Neural progenitor cell (in vitro differentiated cells): Measurements from ENCODE around the gene PTPRJ. TPM values are rescaled to one million over a fixed set of nuclear protein-coding genes. Genes with fewer than 3 reads are reported as not detected.

ENCODE experiments used
- DNase-seq: peaks from one replicate; pipeline ENCODE4 v3.0.0-alpha.2; 2016; ENCODE audit warnings: low spot score
- H2AFZ ChIP-seq: fragments of 200-600 bp; sonication (generic); replicated peaks from 2 replicates; pipeline ENCODE4 v1.6.1; 2016; ENCODE audit warnings: antibody characterized with exemption
- H3F3A ChIP-seq: fragments of 200-600 bp; sonication (generic); 2 replicates; pipeline ENCODE4 v1.6.1; 2016; ENCODE audit warnings: antibody characterized with exemption, low read depth
- H3K27ac ChIP-seq: fragments of 200-600 bp; sonication (generic); 2 replicates; pipeline ENCODE4 v1.5.1; 2016; ENCODE audit warnings: mild to moderate bottlenecking
- H3K27me3 ChIP-seq: fragments of 200-600 bp; sonication (generic); 2 replicates; pipeline ENCODE4 v1.6.1; 2016; ENCODE audit warnings: mild to moderate bottlenecking, moderate library complexity
- H3K36me3 ChIP-seq: fragments of 200-600 bp; sonication (generic); 2 replicates; pipeline ENCODE4 v1.5.1; 2016
- H3K4me1 ChIP-seq: fragments of 200-600 bp; sonication (generic); 2 replicates; pipeline ENCODE4 v1.6.1; 2016; ENCODE audit warnings: mixed run types
- H3K4me2 ChIP-seq: fragments of 200-600 bp; sonication (generic); 2 replicates; pipeline ENCODE4 v1.6.1; 2016
- H3K4me3 ChIP-seq: fragments of 200-600 bp; sonication (generic); 2 replicates; pipeline ENCODE4 v1.5.1; 2016
- H3K79me2 ChIP-seq: fragments of 200-600 bp; sonication (generic); 2 replicates; pipeline ENCODE4 v1.6.1; 2016; ENCODE audit warnings: low read depth
- H3K9ac ChIP-seq: fragments of 200-600 bp; sonication (generic); 2 replicates; pipeline ENCODE4 v1.6.1; 2016
- H3K9me3 ChIP-seq: fragments of 200-600 bp; sonication (generic); 2 replicates; pipeline ENCODE4 v1.5.1; 2016; ENCODE audit warnings: low read depth
- H4K20me1 ChIP-seq: fragments of 200-600 bp; sonication (generic); 2 replicates; pipeline ENCODE4 v1.6.1; 2016; ENCODE audit warnings: low read depth
- H3K27ac Mint-ChIP-seq: 3 replicates; pipeline ENCODE4 v1.8.0; 2021; ENCODE audit warnings: mixed read lengths
- H3K27me3 Mint-ChIP-seq: 2 replicates; pipeline ENCODE4 v1.8.0; 2022; ENCODE audit warnings: low read depth, mild to moderate bottlenecking, inconsistent platforms, moderate library complexity, mixed read lengths; ENCODE audit not compliant: insufficient read depth
- H3K36me3 Mint-ChIP-seq: 3 replicates; pipeline ENCODE4 v1.8.0; 2021; ENCODE audit warnings: mixed read lengths
- H3K4me1 Mint-ChIP-seq: 3 replicates; pipeline ENCODE4 v1.8.0; 2021; ENCODE audit warnings: mixed read lengths
- H3K4me3 Mint-ChIP-seq: 3 replicates; pipeline ENCODE4 v1.8.0; 2021; ENCODE audit warnings: mild to moderate bottlenecking, moderate library complexity, mixed read lengths
- H3K9me3 Mint-ChIP-seq: 3 replicates; pipeline ENCODE4 v1.8.0; 2020; ENCODE audit warnings: mixed read lengths
- CTCF ChIP-seq: fragments of 200-600 bp; sonication (generic); IDR thresholded peaks from 2 replicates; pipeline ENCODE4 v1.5.1; 2017; ENCODE audit warnings: antibody characterized with exemption, mild to moderate bottlenecking
- EZH2 ChIP-seq: fragments of 200-600 bp; sonication (generic); IDR thresholded peaks from 2 replicates; pipeline ENCODE4 v1.6.1; 2017; ENCODE audit warnings: antibody characterized with exemption, mild to moderate bottlenecking, moderate library complexity
- EZH2phosphoT487 ChIP-seq: fragments of 200-600 bp; sonication (generic); IDR thresholded peaks from 2 replicates; pipeline ENCODE4 v1.6.1; 2017; ENCODE audit warnings: antibody characterized with exemption
- total RNA-seq: library from RNA; depleted of rRNA; stranded (reverse); fragments of >200 nt; gene quantifications from 2 replicates; pipeline ENCODE4 v1.2.3, GENCODE V29; 2015; ENCODE audit warnings: low replicate concordance

The PTPRJ gene
- total RNA-seq, 1 donor from 2014 or later: 28.0 TPM

GRCh38 chr11:47961383-47961782 is 19.0 kb upstream of the PTPRJ start:
- no peak overlapping the region for H3K9ac ChIP-seq
- no peak overlapping the region for H3K27ac ChIP-seq
- H2AFZ ChIP-seq: peak overlapping the region; percentile 11
- H3K27ac Mint-ChIP-seq: no peak overlapping the region
- no peak overlapping the region for H3K4me3 Mint-ChIP-seq
- peak; percentile 18 for DNase-seq
- H3K4me1 ChIP-seq: no peaks in the 10 kb centered on the region
- TF ChIP-seq EZH2phosphoT487 (no peak), CTCF (no peak), EZH2 (no peak)
- H3K27me3 Mint-ChIP-seq: peaks cover 7% of the 10 kb centered on the region
- no peaks in the 10 kb centered on the region for H3K36me3 Mint-ChIP-seq
- no peaks in the 10 kb centered on the region for H3K9me3 Mint-ChIP-seq
- peaks cover 3% of the 10 kb centered on the region for H3K4me1 Mint-ChIP-seq
- H3K9me3 ChIP-seq: no peaks in the 10 kb centered on the region
- H3K36me3 ChIP-seq: no peaks in the 10 kb centered on the region
- no peaks in the 10 kb centered on the region for H3K79me2 ChIP-seq
- no peaks in the 10 kb centered on the region for H3K27me3 ChIP-seq
- no peaks in the 10 kb centered on the region for H3F3A ChIP-seq
- H3K4me3 ChIP-seq: no peak overlapping the region
- H4K20me1 ChIP-seq: no peaks in the 10 kb centered on the region
- H3K4me2 ChIP-seq: no peak overlapping the region

- Mint-ChIP-seq H3K36me3 (no peaks in the 10 kb centered on the region), H3K27me3 (peaks cover 7% of the 10 kb centered on the region), H3K4me1 (peaks cover 3% of the 10 kb centered on the region), H3K9me3 (peaks cover 3% of the 10 kb centered on the region), H3K4me3 (no peak overlapping the region), H3K27ac (peak overlapping the region; percentile 57)
- TF ChIP-seq EZH2 (no peak), CTCF (no peak), EZH2phosphoT487 (no peak)
- H3K4me2 ChIP-seq: no peak overlapping the region
- no peak overlapping the region for H3K4me3 ChIP-seq
- no peak overlapping the region for H3K27ac ChIP-seq
- no peak overlapping the region for H2AFZ ChIP-seq
- DNase-seq: no peak
- H3K9ac ChIP-seq: no peak overlapping the region
- H4K20me1 ChIP-seq: no peaks in the 10 kb centered on the region
- H3F3A ChIP-seq: no peaks in the 10 kb centered on the region
- H3K36me3 ChIP-seq: no peaks in the 10 kb centered on the region
- H3K4me1 ChIP-seq: no peaks in the 10 kb centered on the region
- H3K27me3 ChIP-seq: no peaks in the 10 kb centered on the region
- no peaks in the 10 kb centered on the region for H3K79me2 ChIP-seq
- H3K9me3 ChIP-seq: no peaks in the 10 kb centered on the region
Observed at GRCh38 chr11:47964546-47964945, 15.8 kb upstream of the PTPRJ start.

GRCh38 chr11:47967577-47968525 is 12.5 kb upstream of the PTPRJ start:
- no peak overlapping the region for H3K9ac ChIP-seq
- no peak overlapping the region for H3K4me2 ChIP-seq
- no peak overlapping the region for H3K4me3 ChIP-seq
- Mint-ChIP-seq H3K27ac (no peak overlapping the region), H3K4me1 (peaks cover 13% of the 10 kb centered on the region), H3K36me3 (no peaks in the 10 kb centered on the region), H3K4me3 (no peak overlapping the region), H3K27me3 (peaks cover 10% of the 10 kb centered on the region), H3K9me3 (peaks cover 3% of the 10 kb centered on the region)
- H3K27ac ChIP-seq: no peak overlapping the region
- peaks cover 1% of the 10 kb centered on the region for H3F3A ChIP-seq
- DNase-seq: no peak
- H3K4me1 ChIP-seq: peaks cover 8% of the 10 kb centered on the region
- H4K20me1 ChIP-seq: no peaks in the 10 kb centered on the region
- H3K79me2 ChIP-seq: no peaks in the 10 kb centered on the region
- no peaks in the 10 kb centered on the region for H3K27me3 ChIP-seq
- no peak overlapping the region for H2AFZ ChIP-seq
- TF ChIP-seq CTCF (no peak), EZH2 (no peak)
- H3K9me3 ChIP-seq: no peaks in the 10 kb centered on the region
- no peaks in the 10 kb centered on the region for H3K36me3 ChIP-seq
